ENCODE data around the gene OR8B2.
"Not testable (repeated sequence)": the region's sequence is repeated elsewhere in the genome, so short reads cannot be mapped to it uniquely, and the experiment has no call there.

OR8B2 gene

GRCh38 chr11:124409906-124410305 is 25.6 kb upstream of the OR8B2 start:
- no peak for TF ChIP-seq CTCF (IDR thresholded peaks at IDR 0.05)
- Histone ChIP-seq H3K9me3 (no peaks in the 10 kb centered on the region), H3K4me3 (no peak overlapping the region), H3K27ac (no peak overlapping the region), H3K4me1 (no peaks in the 10 kb centered on the region), H3K27me3 (peaks cover 0 to 4% of the 10 kb centered on the region in 2 donors), H3K36me3 (no peaks in the 10 kb centered on the region)
- no peak for DNase-seq
- intact Hi-C loops (cut with DNase I; ENCODE audit: low total_unique reads) = no loop called here

GRCh38 chr11:124405581-124405980 is 21.3 kb upstream of the OR8B2 start:
- no peak for TF ChIP-seq CTCF (IDR thresholded peaks at IDR 0.05)
- Histone ChIP-seq H3K4me3 (no peak overlapping the region), H3K9me3 (no peaks in the 10 kb centered on the region), H3K4me1 (no peaks in the 10 kb centered on the region), H3K27me3 (no peaks in the 10 kb centered on the region), H3K36me3 (no peaks in the 10 kb centered on the region), H3K27ac (no peak overlapping the region)
- intact Hi-C loops (cut with DNase I; ENCODE audit: low total_unique reads) = no loop called here
- no peak for DNase-seq

GRCh38 chr11:124403186-124403585 is 18.9 kb upstream of the OR8B2 start:
- intact Hi-C loops (cut with DNase I; ENCODE audit: low total_unique reads); H3K4me1 ChIP-seq: not testable (repeated sequence)

GRCh38 chr11:124402326-124402922 is 18.1 kb upstream of the OR8B2 start:
- H3K27ac ChIP-seq = no peak overlapping the region
- no peaks in the 10 kb centered on the region for H3K4me1 ChIP-seq
- TF ChIP-seq CTCF (IDR thresholded peaks at IDR 0.05) = peak; percentile 43 to 45
- no peaks in the 10 kb centered on the region for H3K9me3 ChIP-seq
- intact Hi-C loops (cut with DNase I; ENCODE audit: low total_unique reads) = no loop called here
- no peaks in the 10 kb centered on the region for H3K36me3 ChIP-seq
- H3K27me3 ChIP-seq = no peaks in the 10 kb centered on the region
- DNase-seq = peak in 1 of 2 donors; percentile 61
- no peak overlapping the region for H3K4me3 ChIP-seq

More at GRCh38 chr11:124403186-124403585, 18.9 kb upstream of the OR8B2 start:
- H3K9me3 ChIP-seq, H3K27ac ChIP-seq, H3K27me3 ChIP-seq, H3K36me3 ChIP-seq, DNase-seq, H3K4me3 ChIP-seq: not testable (repeated sequence)

GRCh38 chr11:124398924-124399323 is 14.6 kb upstream of the OR8B2 start, which contains the start of gene OR8B3:
OR8B3 (minus strand) TSS chr11:124399024; CDS start chr11:124397351, 1,673 bp downstream.
- DNase-seq = no peak
- no peak for TF ChIP-seq CTCF (IDR thresholded peaks at IDR 0.05)
- H3K9me3 ChIP-seq = no peaks in the 10 kb centered on the region
- H3K27ac ChIP-seq = no peak within 1 kb of the TSS
- intact Hi-C loops (cut with DNase I; ENCODE audit: low total_unique reads) = no loop called here
- H3K36me3 ChIP-seq = no peaks in the 10 kb centered on the region
- H3K4me1 ChIP-seq = no peaks in the 10 kb centered on the region
- H3K27me3 ChIP-seq = no peaks in the 10 kb centered on the region
- no peak within 1 kb of the TSS for H3K4me3 ChIP-seq

- H3K36me3 ChIP-seq; H3K4me3 ChIP-seq; H3K9me3 ChIP-seq; intact Hi-C loops (cut with DNase I; ENCODE audit: low total_unique reads); H3K27ac ChIP-seq; H3K27me3 ChIP-seq; H3K4me1 ChIP-seq; DNase-seq: not testable (repeated sequence)
Measured at GRCh38 chr11:124396847-124397246, 12.5 kb upstream of the OR8B2 start.

GRCh38 chr11:124394408-124394807 is 10.1 kb upstream of the OR8B2 start:
- no peaks in the 10 kb centered on the region for H3K4me1 ChIP-seq
- H3K9me3 ChIP-seq = no peaks in the 10 kb centered on the region
- H3K4me3 ChIP-seq = no peak overlapping the region
- no peak overlapping the region for H3K27ac ChIP-seq
- DNase-seq = no peak
- H3K27me3 ChIP-seq = no peaks in the 10 kb centered on the region
- no peak for TF ChIP-seq CTCF (IDR thresholded peaks at IDR 0.05)
- intact Hi-C loops (cut with DNase I; ENCODE audit: low total_unique reads) = no loop called here
- no peaks in the 10 kb centered on the region for H3K36me3 ChIP-seq

GRCh38 chr11:124382857-124383256 is 1.4 kb downstream of the OR8B2 start:
- H3K4me1 ChIP-seq; H3K9me3 ChIP-seq; H3K27ac ChIP-seq; H3K36me3 ChIP-seq; H3K27me3 ChIP-seq; H3K4me3 ChIP-seq; DNase-seq; intact Hi-C loops (cut with DNase I; ENCODE audit: low total_unique reads): not testable (repeated sequence)
